ENCODE measurements around the gene HDAC4. TPM values are rescaled to one million over a fixed set of nuclear protein-coding genes. Genes with fewer than 3 reads are reported as not detected.

The HDAC4 gene
- total RNA-seq, 6 donors from 2014 or later, result 16.1 to 108 (median 45.0) TPM

- no peaks in the 10 kb centered on the region for H3K27me3 ChIP-seq
- no peaks in the 10 kb centered on the region for H3K9me3 ChIP-seq
- no peak for ATAC-seq (ENCODE audit: low FRiP score in 2 of 2)
- H3K4me3 ChIP-seq, result no peak overlapping the region
- no peak for DNase-seq
- no peak overlapping the region for H3K27ac ChIP-seq
- H3K36me3 ChIP-seq, result peaks cover 0 to 13% (median 3%) of the 10 kb centered on the region in 4 donors
- 96 to 98% methylated on average over 16 to 19 of the region's 21 CpGs for WGBS, 2 donors
- TF ChIP-seq CTCF (IDR thresholded peaks at IDR 0.05), result no peak
- no peak for TF ChIP-seq EP300 (IDR thresholded peaks at IDR 0.05)
- TF ChIP-seq POLR2AphosphoS5 (IDR thresholded peaks at IDR 0.05), result no peak
- TF ChIP-seq POLR2A (IDR thresholded peaks at IDR 0.05), result no peak
- H3K4me1 ChIP-seq, result peaks cover 0 to 22% (median 2%) of the 10 kb centered on the region in 4 donors
Measured at GRCh38 chr2:239376942-239377531, 23.8 kb downstream of the HDAC4 start.

- Histone ChIP-seq H3K27ac (no peak overlapping the region), H3K4me1 (peaks cover 0 to 18% (median 0%) of the 10 kb centered on the region in 4 donors), H3K27me3 (no peaks in the 10 kb centered on the region), H3K36me3 (peaks cover 0 to 13% (median 3%) of the 10 kb centered on the region in 4 donors), H3K9me3 (no peaks in the 10 kb centered on the region), H3K4me3 (no peak overlapping the region)
- DNase-seq, result peak in 1 of 2 donors; percentile 68
- TF ChIP-seq POLR2A (IDR thresholded peaks at IDR 0.05) (no peak), POLR2AphosphoS5 (IDR thresholded peaks at IDR 0.05) (no peak), EP300 (IDR thresholded peaks at IDR 0.05) (no peak), CTCF (IDR thresholded peaks at IDR 0.05) (no peak)
- 89 to 95% methylated on average over 7 to 13 of the region's 13 CpGs for WGBS, 2 donors
- ATAC-seq (ENCODE audit: low FRiP score in 2 of 2), result no peak
Measured at GRCh38 chr2:239376351-239376750, 24.5 kb downstream of the HDAC4 start.

- peaks cover 0 to 13% (median 3%) of the 10 kb centered on the region in 4 donors for H3K36me3 ChIP-seq
- no peak for TF ChIP-seq POLR2A (IDR thresholded peaks at IDR 0.05)
- no peak for TF ChIP-seq POLR2AphosphoS5 (IDR thresholded peaks at IDR 0.05)
- no peak for TF ChIP-seq CTCF (IDR thresholded peaks at IDR 0.05)
- TF ChIP-seq EP300 (IDR thresholded peaks at IDR 0.05), result no peak
- no peak overlapping the region for H3K27ac ChIP-seq
- H3K4me1 ChIP-seq, result peaks cover 0 to 10% (median under 1%) of the 10 kb centered on the region in 4 donors
- 95 to 100% methylated on average over 3 to 26 of the region's 31 CpGs for WGBS, 2 donors
- ATAC-seq (ENCODE audit: low FRiP score in 2 of 2) (no peak), DNase-seq (peak in 1 of 2 donors; percentile 67)
- H3K27me3 ChIP-seq, result no peaks in the 10 kb centered on the region
- no peak overlapping the region for H3K4me3 ChIP-seq
- no peaks in the 10 kb centered on the region for H3K9me3 ChIP-seq
Measured at GRCh38 chr2:239375278-239376061, 25.4 kb downstream of the HDAC4 start.

GRCh38 chr2:239374896-239375277, 25.9 kb downstream of the HDAC4 start:
- Histone ChIP-seq H3K9me3 (no peaks in the 10 kb centered on the region), H3K36me3 (peaks cover 0 to 13% (median 3%) of the 10 kb centered on the region in 4 donors), H3K4me1 (peaks cover 0 to 10% (median 3%) of the 10 kb centered on the region in 4 donors), H3K27ac (no peak overlapping the region), H3K4me3 (no peak overlapping the region), H3K27me3 (no peaks in the 10 kb centered on the region)
- no peak for ATAC-seq (ENCODE audit: low FRiP score in 2 of 2)
- no peak for TF ChIP-seq EP300 (IDR thresholded peaks at IDR 0.05)
- no peak for TF ChIP-seq CTCF (IDR thresholded peaks at IDR 0.05)
- TF ChIP-seq POLR2A (IDR thresholded peaks at IDR 0.05), result no peak
- no peak for TF ChIP-seq POLR2AphosphoS5 (IDR thresholded peaks at IDR 0.05)
- DNase-seq, result peak in 1 of 2 donors; percentile 60
- WGBS, 2 donors, result 90 to 99% methylated on average over 11 to 13 of the region's 13 CpGs
